PC-9 (cell line): ENCODE data around the gene CHSY3. TPM values are rescaled to one million over a fixed set of nuclear protein-coding genes. Genes with fewer than 3 reads are reported as not detected.

Experiments
- BruUV-seq: library from RNA; stranded (reverse); fragments of 400-500 nt; replicated peaks from 2 replicates; lab custom pipeline; 2021; lab: Mats Ljungman, UMichigan
- CTCF ChIA-PET: fragments of 300-600 bp; sonication (Branson Sonifier 250); formaldehyde crosslinking; loops from one replicate; lab custom pipeline; 2022; ENCODE audit warnings: antibody characterized with exemption; lab: Charles Lee
- POLR2A ChIA-PET: fragments of 300-600 bp; sonication (Branson Sonifier 250); formaldehyde crosslinking; loops from one replicate; lab custom pipeline; 2022; ENCODE audit warnings: antibody characterized with exemption; ENCODE audit not compliant: unreplicated experiment; lab: Charles Lee
- DNase-seq, 2 experiments: peaks; one replicate each; pipeline versions ENCODE4 v3.0.0 to v3.0.0-alpha.2; 2015 to 2022; ENCODE audit warnings: mixed read lengths in 1 of 2
- H2AFZ ChIP-seq: fragments of 200-600 bp; sonication (generic); 2 replicates; pipeline ENCODE4 v1.8.1; 2017; ENCODE audit warnings: antibody characterized with exemption
- H3F3A ChIP-seq: fragments of 200-600 bp; sonication (generic); 2 replicates; pipeline ENCODE4 v1.8.1; 2017; ENCODE audit warnings: antibody characterized with exemption, mild to moderate bottlenecking, low read depth; ENCODE audit not compliant: insufficient read depth
- H3K27ac ChIP-seq: fragments of 200-600 bp; sonication (generic); 2 replicates; pipeline ENCODE4 v1.6.1; 2016; ENCODE audit warnings: mixed run types
- H3K27me3 ChIP-seq: fragments of 200-600 bp; sonication (generic); 2 replicates; pipeline ENCODE4 v1.6.1; 2016; ENCODE audit warnings: low read depth, mixed run types; ENCODE audit not compliant: insufficient read depth
- H3K36me3 ChIP-seq: fragments of 200-600 bp; sonication (generic); 2 replicates; pipeline ENCODE4 v1.6.1; 2016; ENCODE audit warnings: low read depth, mixed run types
- H3K4me1 ChIP-seq: fragments of 200-600 bp; sonication (generic); replicated peaks from 2 replicates; pipeline ENCODE4 v1.6.1; 2016; ENCODE audit warnings: mixed run types; ENCODE audit not compliant: insufficient read depth
- H3K4me2 ChIP-seq: fragments of 200-600 bp; sonication (generic); 2 replicates; pipeline ENCODE4 v1.6.1; 2017; ENCODE audit warnings: mixed run types
- H3K4me3 ChIP-seq: fragments of 200-600 bp; sonication (generic); 2 replicates; pipeline ENCODE4 v1.6.1; 2016; ENCODE audit warnings: mixed run types
- H3K79me2 ChIP-seq: fragments of 200-600 bp; sonication (generic); 2 replicates; pipeline ENCODE4 v1.6.1; 2017; ENCODE audit warnings: low read depth, mixed run types
- H3K9me2 ChIP-seq: fragments of 200-600 bp; sonication (generic); 2 replicates; pipeline ENCODE4 v1.8.1; 2017; ENCODE audit warnings: mild to moderate bottlenecking; ENCODE audit not compliant: insufficient read depth
- H3K9me3 ChIP-seq: fragments of 200-600 bp; sonication (generic); 2 replicates; pipeline ENCODE4 v1.8.1; 2016; ENCODE audit warnings: low read depth; ENCODE audit not compliant: insufficient read depth
- H4K20me1 ChIP-seq: fragments of 200-600 bp; sonication (generic); 2 replicates; pipeline ENCODE4 v1.8.1; 2017; ENCODE audit not compliant: insufficient read depth
- EZH2 ChIP-seq: fragments of 200-600 bp; sonication (generic); IDR thresholded peaks from 2 replicates; pipeline ENCODE4 v1.8.0; 2017; ENCODE audit warnings: antibody characterized with exemption, low read depth
- intact Hi-C: fragments of 100-400 bp; cut with micrococcal nuclease; formaldehyde crosslinking; loops from one replicate; pipeline ENCODE4 v1.10.0; 2022; ENCODE audit not compliant: unreplicated experiment
- total RNA-seq: library from RNA; stranded (reverse); gene quantifications from 2 replicates; pipeline ENCODE4 v1.2.3, GENCODE V29; 2021
- TF ChIP-seq, protein P1 (sequence below): fragments of 200-600 bp; sonication (generic); conservative IDR thresholded peaks from 2 replicates; pipeline ENCODE4 v1.6.1; 2017; ENCODE audit warnings: mixed run types, antibody characterized with exemption, mild to moderate bottlenecking, moderate library complexity

CHSY3 gene
- total RNA-seq, 1 experiment from 2014 or later: 0.17 TPM

GRCh38 chr5:130198927-130199326 is 294.7 kb downstream of the CHSY3 start:
- no peaks in the 10 kb centered on the region for H3F3A ChIP-seq
- no peaks in the 10 kb centered on the region for H4K20me1 ChIP-seq
- H3K4me1 ChIP-seq: no peaks in the 10 kb centered on the region
- H3K27ac ChIP-seq: no peak overlapping the region
- no peak overlapping the region for H3K4me3 ChIP-seq
- no peaks in the 10 kb centered on the region for H3K27me3 ChIP-seq
- POLR2A ChIA-PET: interaction anchor here (0.6 kb wide), 1 partner anchor 101 kb away, joined by 3 read pairs; no protein-coding TSS in a partner anchor
- DNase-seq: no peak
- H3K79me2 ChIP-seq: no peaks in the 10 kb centered on the region
- CTCF ChIA-PET: interaction anchor here (0.7 kb wide), 1 partner anchor 521 kb away, joined by 3 read pairs; no protein-coding TSS in a partner anchor
- H3K4me2 ChIP-seq: no peak overlapping the region
- TF ChIP-seq, protein P1, sequence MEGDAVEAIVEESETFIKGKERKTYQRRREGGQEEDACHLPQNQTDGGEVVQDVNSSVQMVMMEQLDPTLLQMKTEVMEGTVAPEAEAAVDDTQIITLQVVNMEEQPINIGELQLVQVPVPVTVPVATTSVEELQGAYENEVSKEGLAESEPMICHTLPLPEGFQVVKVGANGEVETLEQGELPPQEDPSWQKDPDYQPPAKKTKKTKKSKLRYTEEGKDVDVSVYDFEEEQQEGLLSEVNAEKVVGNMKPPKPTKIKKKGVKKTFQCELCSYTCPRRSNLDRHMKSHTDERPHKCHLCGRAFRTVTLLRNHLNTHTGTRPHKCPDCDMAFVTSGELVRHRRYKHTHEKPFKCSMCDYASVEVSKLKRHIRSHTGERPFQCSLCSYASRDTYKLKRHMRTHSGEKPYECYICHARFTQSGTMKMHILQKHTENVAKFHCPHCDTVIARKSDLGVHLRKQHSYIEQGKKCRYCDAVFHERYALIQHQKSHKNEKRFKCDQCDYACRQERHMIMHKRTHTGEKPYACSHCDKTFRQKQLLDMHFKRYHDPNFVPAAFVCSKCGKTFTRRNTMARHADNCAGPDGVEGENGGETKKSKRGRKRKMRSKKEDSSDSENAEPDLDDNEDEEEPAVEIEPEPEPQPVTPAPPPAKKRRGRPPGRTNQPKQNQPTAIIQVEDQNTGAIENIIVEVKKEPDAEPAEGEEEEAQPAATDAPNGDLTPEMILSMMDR: peak; percentile 22; the same call in 1 of the 2 replicates
- no peak for TF ChIP-seq EZH2
- intact Hi-C loops: loop anchor here (2.0 to 10.0 kb wide), 2 partner anchors 206 to 1218 kb away; no protein-coding TSS in a partner anchor
- no TSS peak for BruUV-seq
- no peaks in the 10 kb centered on the region for H3K9me2 ChIP-seq
- no peaks in the 10 kb centered on the region for H3K9me3 ChIP-seq
- no peak overlapping the region for H2AFZ ChIP-seq
- H3K36me3 ChIP-seq: no peaks in the 10 kb centered on the region

GRCh38 chr5:130206686-130207085 is 302.4 kb downstream of the CHSY3 start:
- Histone ChIP-seq H3K27me3 (no peaks in the 10 kb centered on the region), H3F3A (no peaks in the 10 kb centered on the region), H4K20me1 (no peaks in the 10 kb centered on the region), H3K9me2 (no peaks in the 10 kb centered on the region), H3K36me3 (no peaks in the 10 kb centered on the region), H3K9me3 (no peaks in the 10 kb centered on the region), H3K4me2 (no peak overlapping the region), H2AFZ (no peak overlapping the region), H3K4me1 (peaks cover 9% of the 10 kb centered on the region; the same call in 1 of the 2 replicates), H3K27ac (0 out of 2 replicates have a peak overlapping the region, but pooled peaks have one; percentile 22), H3K79me2 (no peaks in the 10 kb centered on the region), H3K4me3 (no peak overlapping the region)
- intact Hi-C loops: no loop called here
- TF ChIP-seq, protein P1: no peak
- TF ChIP-seq EZH2: no peak
- no TSS peak for BruUV-seq
- DNase-seq: no peak
- ChIA-PET CTCF (no interaction called here), POLR2A (no interaction called here)

GRCh38 chr5:130213607-130214006 is 309.3 kb downstream of the CHSY3 start:
- DNase-seq: no peak
- no peaks in the 10 kb centered on the region for H3K36me3 ChIP-seq
- H3K79me2 ChIP-seq: no peaks in the 10 kb centered on the region
- H3K4me3 ChIP-seq: no peak overlapping the region
- no peaks in the 10 kb centered on the region for H4K20me1 ChIP-seq
- no peaks in the 10 kb centered on the region for H3F3A ChIP-seq
- BruUV-seq: no TSS peak
- ChIA-PET POLR2A (no interaction called here), CTCF (no interaction called here)
- no peaks in the 10 kb centered on the region for H3K9me2 ChIP-seq
- H3K9me3 ChIP-seq: no peaks in the 10 kb centered on the region
- no peaks in the 10 kb centered on the region for H3K27me3 ChIP-seq
- no peak overlapping the region for H2AFZ ChIP-seq
- no peak overlapping the region for H3K27ac ChIP-seq
- H3K4me1 ChIP-seq: no peaks in the 10 kb centered on the region
- intact Hi-C loops: no loop called here
- TF ChIP-seq, protein P1: no peak
- TF ChIP-seq EZH2: no peak
- no peak overlapping the region for H3K4me2 ChIP-seq
